IMR-90 (cell line): ENCODE results near the gene TRMT6. TPM values are rescaled to one million over a fixed set of nuclear protein-coding genes. Genes with fewer than 3 reads are reported as not detected.

ENCODE experiments used
- ATAC-seq: fragments of 200-7000 bp; cut with Tn5 transposase; 2 replicates; pipeline ENCODE4 v1.9.1; 2020; ENCODE audit warnings: low read depth, mild to moderate bottlenecking, moderate library complexity
- BruUV-seq: library from RNA; stranded (reverse); fragments of 400-500 nt; replicated peaks from 2 replicates; lab custom pipeline; 2021; lab: Mats Ljungman, UMichigan
- CTCF ChIA-PET: fragments of 300-600 bp; formaldehyde crosslinking; extraction: SDS; loops from one replicate; lab custom pipeline; 2021; ENCODE audit warnings: antibody characterized with exemption; lab: Yijun Ruan, JAX
- POLR2A ChIA-PET: fragments of 300-600 bp; sonication (Branson Sonifier 250); formaldehyde crosslinking; loops from one replicate; lab custom pipeline; 2022; ENCODE audit warnings: antibody characterized with exemption; ENCODE audit not compliant: unreplicated experiment; lab: Charles Lee
- DNase-seq: peaks from one replicate; pipeline ENCODE4 v3.0.0; 2013
- H2AFZ ChIP-seq: replicated peaks from 2 replicates; pipeline ENCODE3; 2013; ENCODE audit warnings: low read length, mild to moderate bottlenecking; ENCODE audit not compliant: poor library complexity
- H2AK5ac ChIP-seq: 2 replicates; pipeline ENCODE4 v1.6.1; 2013; ENCODE audit warnings: low read depth, low read length, inconsistent platforms
- H2AK9ac ChIP-seq: replicated peaks from 2 replicates; pipeline ENCODE3; 2013; ENCODE audit warnings: mild to moderate bottlenecking, low read depth, low read length, moderate library complexity; ENCODE audit not compliant: poor library complexity
- H2BK120ac ChIP-seq: 2 replicates; pipeline ENCODE4 v1.6.1; 2013; ENCODE audit warnings: low read depth, low read length, inconsistent platforms
- H2BK15ac ChIP-seq: 3 replicates; pipeline ENCODE4 v1.6.1; 2013; ENCODE audit warnings: low read depth, low read length, inconsistent platforms
- H2BK20ac ChIP-seq: 2 replicates; pipeline ENCODE4 v1.6.1; 2013; ENCODE audit warnings: low read depth, mild to moderate bottlenecking, inconsistent platforms, low read length, moderate library complexity
- H2BK5ac ChIP-seq: 2 replicates; pipeline ENCODE4 v1.6.1; 2013; ENCODE audit warnings: mild to moderate bottlenecking, low read depth, low read length, inconsistent platforms; ENCODE audit not compliant: poor library complexity, severe bottlenecking
- H3K14ac ChIP-seq: replicated peaks from 2 replicates; pipeline ENCODE4 v1.6.1; 2013; ENCODE audit warnings: low read depth, low read length, inconsistent platforms
- H3K18ac ChIP-seq: 2 replicates; pipeline ENCODE4 v1.6.1; 2013; ENCODE audit warnings: low read depth, low read length, control low read depth
- H3K23ac ChIP-seq: 2 replicates; pipeline ENCODE4 v1.6.1; 2013; ENCODE audit warnings: low read depth, low read length, inconsistent platforms
- H3K27ac ChIP-seq: 2 replicates; pipeline ENCODE4 v1.5.1; 2013; ENCODE audit warnings: mild to moderate bottlenecking, control low read depth, low read length; ENCODE audit not compliant: insufficient read depth
- H3K27me3 ChIP-seq: 2 replicates; pipeline ENCODE4 v1.6.1; 2013; ENCODE audit warnings: low read length; ENCODE audit not compliant: control insufficient read depth, insufficient read depth
- H3K36me3 ChIP-seq: 2 replicates; pipeline ENCODE4 v1.6.1; 2013; ENCODE audit warnings: low read length, mixed read lengths; ENCODE audit not compliant: control insufficient read depth, insufficient read depth
- H3K4ac ChIP-seq: 2 replicates; pipeline ENCODE4 v1.6.1; 2013; ENCODE audit warnings: low read depth, low read length, inconsistent platforms
- H3K4me1 ChIP-seq: 2 replicates; pipeline ENCODE4 v1.6.1; 2013; ENCODE audit warnings: low read length, mixed read lengths; ENCODE audit not compliant: control insufficient read depth, insufficient read depth
- H3K4me2 ChIP-seq: 2 replicates; pipeline ENCODE4 v1.6.1; 2013; ENCODE audit warnings: low read depth, mild to moderate bottlenecking, control low read depth, low read length, moderate library complexity
- H3K4me3 ChIP-seq: 2 replicates; pipeline ENCODE4 v1.5.1; 2013; ENCODE audit warnings: low read depth, mild to moderate bottlenecking, control low read depth, low read length, moderate library complexity; ENCODE audit not compliant: insufficient read depth
- H3K56ac ChIP-seq: 2 replicates; pipeline ENCODE4 v1.6.1; 2013; ENCODE audit warnings: low read length, inconsistent platforms; ENCODE audit not compliant: insufficient read depth; ENCODE audit errors: extremely low read depth
- H3K79me1 ChIP-seq, 2 experiments: 2 replicates each; pipeline ENCODE4 v1.6.1; 2013; ENCODE audit warnings: low read length in 2 of 2, inconsistent platforms in 1 of 2, low read depth in 1 of 2
- H3K9ac ChIP-seq: 2 replicates; pipeline ENCODE4 v1.6.1; 2013; ENCODE audit warnings: low read depth, low read length, control low read depth
- H3K9me1 ChIP-seq: 2 replicates; pipeline ENCODE4 v1.6.1; 2013; ENCODE audit warnings: low read length, inconsistent platforms; ENCODE audit not compliant: insufficient read depth
- H3K9me3 ChIP-seq: 2 replicates; pipeline ENCODE4 v1.6.1; 2013; ENCODE audit warnings: low read length; ENCODE audit not compliant: control insufficient read depth, insufficient read depth
- H4K20me1 ChIP-seq: 2 replicates; pipeline ENCODE4 v1.6.1; 2013; ENCODE audit warnings: low read length, inconsistent platforms; ENCODE audit not compliant: insufficient read depth
- H4K5ac ChIP-seq: 2 replicates; pipeline ENCODE4 v1.6.1; 2013; ENCODE audit warnings: mild to moderate bottlenecking, low read depth, low read length, control low read depth
- H4K8ac ChIP-seq, 2 experiments: 2 replicates each; pipeline ENCODE4 v1.6.1; 2013; ENCODE audit warnings: low read depth in 2 of 2, low read length in 2 of 2, control low read depth in 1 of 2, inconsistent platforms in 1 of 2
- H4K91ac ChIP-seq: 2 replicates; pipeline ENCODE4 v1.6.1; 2013; ENCODE audit warnings: low read depth, low read length, inconsistent platforms; ENCODE audit not compliant: insufficient read depth
- BHLHE40 ChIP-seq: fragments of 150-350 bp; IDR thresholded peaks from 2 replicates; pipeline ENCODE4 v1.6.1; 2016; ENCODE audit warnings: mild to moderate bottlenecking, low read depth, low read length
- CEBPB ChIP-seq: IDR thresholded peaks from 2 replicates; pipeline ENCODE4 v1.6.1; 2012; ENCODE audit warnings: low read depth, low read length, improper control_type of control experiment
- CHD1 ChIP-seq: IDR thresholded peaks from 2 replicates; pipeline ENCODE4 v1.6.1; 2012; ENCODE audit warnings: low read depth, low read length, improper control_type of control experiment
- RAD21 ChIP-seq: IDR thresholded peaks from 2 replicates; pipeline ENCODE4 v1.6.1; 2012; ENCODE audit warnings: low read length, improper control_type of control experiment
- RFX5 ChIP-seq: IDR thresholded peaks from 2 replicates; pipeline ENCODE4 v1.8.0; 2012; ENCODE audit warnings: low read depth, mild to moderate bottlenecking, low read length, moderate library complexity
- WGBS, 2 experiments: methylation state at CpG; one replicate each; pipeline versions ENCODE4 v1.1.5 to v1.1.7; 2013; ENCODE audit warnings: missing lambda C conversion rate in 2 of 2; ENCODE audit not compliant: insufficient read length in 1 of 2; ENCODE audit errors: extremely low coverage in 2 of 2; 5-methylcytosine and 5-hydroxymethylcytosine counted together
- dilution Hi-C: fragments of 300-500 bp; cut with HindIII; formaldehyde crosslinking; loops from one replicate; pipeline ENCODE4 v1.14.3; 2018; ENCODE audit warnings: low sequenced_read_pairs; ENCODE audit not compliant: unreplicated experiment
- in situ Hi-C: fragments of 300-500 bp; cut with MboI; formaldehyde crosslinking; loops from 3 replicates; pipeline ENCODE4 v1.14.3; 2019; ENCODE audit warnings: low sequenced_read_pairs, inconsistent platforms, mixed read lengths
- intact Hi-C: fragments of 100-400 bp; cut with micrococcal nuclease; formaldehyde crosslinking; loops from 2 replicates; pipeline ENCODE4 v1.10.0; 2022
- microRNA-seq, 2 experiments: library from miRNA; stranded (forward) in 1 of 2; unstranded in 1 of 2; fragments of 10-50 nt in 1 of 2; fragments of <30 nt in 1 of 2; gene quantifications in 1 of 2; microRNA quantifications in 1 of 2; one replicate each; pipeline versions ENCODE3 to v1.1.0; 2013 to 2020; ENCODE audit not compliant: insufficient read depth in 1 of 2, insufficient read length in 1 of 2, unreplicated experiment in 1 of 2
- polyA plus RNA-seq, 3 experiments: library from polyadenylated mRNA; depleted of rRNA; stranded (reverse); fragments of >200 nt; gene quantifications; 2 replicates each; pipeline ENCODE4 v1.2.3, GENCODE V29; 2012; ENCODE audit warnings: low replicate concordance in 1 of 3
- small RNA-seq, 5 experiments: library from RNA; depleted of rRNA; stranded (forward); fragments of <200 nt; gene quantifications; one replicate each; pipeline ENCODE3, GENCODE V24; 2012
- total RNA-seq: library from RNA; depleted of rRNA; stranded (reverse); fragments of >200 nt; gene quantifications from 2 replicates; pipeline ENCODE4 v1.2.3, GENCODE V29; 2012; rRNA removed

The TRMT6 gene
- total and polyA plus RNA-seq, 2 of the 4 experiments (the other 2 are of a cell fraction): 7.2 to 8.0 TPM

GRCh38 chr20:5887386-5887785 is 62.9 kb downstream of the TRMT6 start:
- H2BK5ac ChIP-seq: no peak overlapping the region
- no peak overlapping the region for H2AK9ac ChIP-seq
- no peaks in the 10 kb centered on the region for H4K20me1 ChIP-seq
- no peak overlapping the region for H3K4ac ChIP-seq
- H3K4me1 ChIP-seq: no peaks in the 10 kb centered on the region
- no peak overlapping the region for H3K4me3 ChIP-seq
- ChIA-PET CTCF (no interaction called here), POLR2A (no interaction called here)
- H3K9me3 ChIP-seq: no peaks in the 10 kb centered on the region
- BruUV-seq: no TSS peak
- no peak overlapping the region for H3K9ac ChIP-seq
- H3K27me3 ChIP-seq: peaks cover 17% of the 10 kb centered on the region
- H3K79me1 ChIP-seq: no peaks in the 10 kb centered on the region
- no peak overlapping the region for H3K56ac ChIP-seq
- H3K9me1 ChIP-seq: no peaks in the 10 kb centered on the region
- no peak overlapping the region for H3K18ac ChIP-seq
- ATAC-seq (no peak), DNase-seq (no peak)
- no peaks in the 10 kb centered on the region for H3K36me3 ChIP-seq
- WGBS, 2 experiments: no CpG with 5 or more reads among the region's 5 CpGs
- no peak overlapping the region for H4K5ac ChIP-seq
- TF ChIP-seq CHD1 (no peak), CEBPB (no peak), BHLHE40 (no peak), RFX5 (no peak), RAD21 (no peak)
- no peak overlapping the region for H2BK15ac ChIP-seq
- H2AK5ac ChIP-seq: no peak overlapping the region
- no peak overlapping the region for H3K14ac ChIP-seq
- no peak overlapping the region for H4K91ac ChIP-seq
- dilution Hi-C loops: no loop called here
- no peak overlapping the region for H3K4me2 ChIP-seq
- no peak overlapping the region for H3K27ac ChIP-seq
- H2AFZ ChIP-seq: no peak overlapping the region
- H2BK20ac ChIP-seq: no peak overlapping the region
- H3K23ac ChIP-seq: no peak overlapping the region
- no peak overlapping the region for H4K8ac ChIP-seq
- intact Hi-C loops: no loop called here
- no peak overlapping the region for H2BK120ac ChIP-seq
- in situ Hi-C loops: no loop called here

Small RNA genes within 50 kb of the gene (microRNA-seq; reads per million reads assigned to microRNA genes)
- not detected for gene RF00019 (ENCODE audit: insufficient read depth, insufficient read length)
- not detected for gene RNU1-55P (ENCODE audit: insufficient read depth, insufficient read length)

Small RNA genes within 50 kb of the gene (small RNA-seq; reads per million reads assigned to genes)
- 0 reads per million in 5 experiments for gene RF00019
- gene RNU1-55P: 0 to 5.4 (median 0.31) reads per million in 5 experiments

Other genes with a start within 250 kb of the TRMT6 start
- 1.9 and 3.0 TPM in 2 replicates for gene SHLD1, start 200.1 kb downstream of the TRMT6 start, total RNA-seq
- gene SHLD1, start 200.1 kb downstream of the TRMT6 start, polyA plus RNA-seq (2012; rRNA removed): 2.2 and 2.6 TPM in 2 replicates
- gene CHGB, start 39.0 kb downstream of the TRMT6 start, total RNA-seq: under 0.01 TPM in 2 replicates
- 0.16 and 0.27 TPM in 2 replicates for gene CHGB, start 39.0 kb downstream of the TRMT6 start, polyA plus RNA-seq (2012; rRNA removed)
- gene MCM8, start 119 bp upstream of the TRMT6 start, total RNA-seq: 11.5 and 13.9 TPM in 2 replicates
- 3.1 and 4.2 TPM in 2 replicates for gene MCM8, start 119 bp upstream of the TRMT6 start, polyA plus RNA-seq (2012; rRNA removed)
- gene CRLS1, start 55.6 kb upstream of the TRMT6 start, total RNA-seq: 76.4 and 80.3 TPM in 2 replicates
- 43.3 and 45.9 TPM in 2 replicates for gene CRLS1, start 55.6 kb upstream of the TRMT6 start, polyA plus RNA-seq (2012; rRNA removed)
- gene LRRN4, start 103.5 kb upstream of the TRMT6 start, total RNA-seq: under 0.01 TPM in 2 replicates
- 0.11 and 0.19 TPM in 2 replicates for gene LRRN4, start 103.5 kb upstream of the TRMT6 start, polyA plus RNA-seq (2012; rRNA removed)
- gene FERMT1, start 172.5 kb upstream of the TRMT6 start, total RNA-seq: 1.7 and 2.3 TPM in 2 replicates
- gene FERMT1, start 172.5 kb upstream of the TRMT6 start, polyA plus RNA-seq (2012; rRNA removed): 1.8 and 2.4 TPM in 2 replicates